Prostate gland (tissue), 2 donors: ENCODE measurements around the gene RDX. TPM values are rescaled to one million over a fixed set of nuclear protein-coding genes. Genes with fewer than 3 reads are reported as not detected.

Experiments used
- DNase-seq: peaks from one replicate; pipeline ENCODE4 v3.0.0-alpha.2; 2019; ENCODE audit warnings: low spot score
- H3K27ac ChIP-seq, 2 donors: fragments of 200-600 bp; sonication (generic); 2 replicates each; pipeline ENCODE4 v1.5.1; 2017 to 2019
- H3K27me3 ChIP-seq: fragments of 200-600 bp; sonication (generic); replicated peaks from 2 replicates; pipeline ENCODE4 v1.5.1; 2019; ENCODE audit not compliant: insufficient read depth
- H3K36me3 ChIP-seq, 2 donors: fragments of 200-600 bp; sonication (generic); 1 replicate in 1 of 2; 2 replicates in 1 of 2; pipeline versions ENCODE4 v1.5.1 to v1.8.1; 2017 to 2019
- H3K4me1 ChIP-seq: fragments of 200-600 bp; sonication (generic); replicated peaks from 2 replicates; pipeline ENCODE4 v1.5.1; 2019
- H3K4me3 ChIP-seq, 2 donors: fragments of 200-600 bp; sonication (generic); 2 replicates each; pipeline ENCODE4 v1.5.1; 2017 to 2019
- H3K9me3 ChIP-seq: fragments of 200-600 bp; sonication (generic); 2 replicates; pipeline ENCODE4 v1.5.1; 2017
- POLR2A ChIP-seq: fragments of 450-650 bp; IDR thresholded peaks from one replicate; pipeline ENCODE4 v1.6.1; 2016; ENCODE audit warnings: antibody characterized with exemption, mild to moderate bottlenecking
- POLR2AphosphoS5 ChIP-seq: sonication (generic); formaldehyde crosslinking; IDR thresholded peaks from one replicate; pipeline ENCODE4 v1.6.1; 2017; ENCODE audit warnings: antibody characterized with exemption
- WGBS: methylation state at CpG from one replicate; pipeline ENCODE4 v1.1.5; 2018; 5-methylcytosine and 5-hydroxymethylcytosine counted together
- intact Hi-C: fragments of 100-400 bp; cut with DNase I; formaldehyde crosslinking; loops from one replicate; pipeline ENCODE4 v1.14.2; 2022
- total RNA-seq, 2 donors: library from RNA; depleted of rRNA; stranded (reverse); fragments of >200 nt; gene quantifications; one replicate each; pipeline ENCODE4 v1.1.0, GENCODE V29; 2016
- TF ChIP-seq, protein P1 (sequence below), 4 experiments: fragments of 200-600 bp in 2 of 4; fragments of 450-650 bp in 2 of 4; sonication (generic) in 2 of 4; IDR thresholded peaks; 1 replicate in 3 of 4; 2 replicates in 1 of 4; pipeline ENCODE4 v1.5.1; 2016 to 2019; ENCODE audit warnings: antibody characterized with exemption in 4 of 4, mild to moderate bottlenecking in 2 of 4, moderate library complexity in 2 of 4

The RDX gene
- total RNA-seq, 2 donors from 2014 or later, result 45.4 to 136 TPM

DNA sequence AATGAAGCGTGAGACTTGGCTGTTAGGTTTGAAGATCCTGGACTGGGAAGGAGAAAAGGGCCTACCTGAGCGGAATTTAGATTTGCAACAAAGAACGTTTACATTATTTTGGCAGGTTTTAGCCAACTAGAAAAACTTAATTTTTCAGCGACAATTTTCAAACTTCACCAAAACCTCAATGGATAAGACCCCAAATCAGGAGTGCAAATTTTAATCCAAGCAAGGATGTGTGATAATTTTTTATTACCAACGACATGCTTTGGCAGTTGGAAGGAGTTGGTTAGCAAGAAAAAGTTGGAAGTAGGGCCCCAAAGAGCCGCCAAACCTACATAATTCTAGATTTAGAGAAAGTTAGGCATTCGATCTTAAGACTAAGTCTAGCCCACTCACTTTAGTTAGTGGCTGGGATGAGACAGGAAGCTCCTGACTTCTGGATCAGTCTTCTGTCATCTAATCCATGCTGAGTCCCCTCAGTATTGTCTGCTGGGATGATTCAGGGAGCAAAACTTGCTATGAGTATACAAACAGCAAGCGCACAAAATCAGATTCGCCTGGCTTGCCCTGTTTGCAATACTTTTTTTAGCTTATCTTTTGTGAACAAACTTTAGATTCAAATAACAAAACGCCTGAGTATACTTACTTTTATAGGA is 787 bp upstream of the RDX start:
- no peak for TF ChIP-seq POLR2AphosphoS5
- TF ChIP-seq, protein P1, sequence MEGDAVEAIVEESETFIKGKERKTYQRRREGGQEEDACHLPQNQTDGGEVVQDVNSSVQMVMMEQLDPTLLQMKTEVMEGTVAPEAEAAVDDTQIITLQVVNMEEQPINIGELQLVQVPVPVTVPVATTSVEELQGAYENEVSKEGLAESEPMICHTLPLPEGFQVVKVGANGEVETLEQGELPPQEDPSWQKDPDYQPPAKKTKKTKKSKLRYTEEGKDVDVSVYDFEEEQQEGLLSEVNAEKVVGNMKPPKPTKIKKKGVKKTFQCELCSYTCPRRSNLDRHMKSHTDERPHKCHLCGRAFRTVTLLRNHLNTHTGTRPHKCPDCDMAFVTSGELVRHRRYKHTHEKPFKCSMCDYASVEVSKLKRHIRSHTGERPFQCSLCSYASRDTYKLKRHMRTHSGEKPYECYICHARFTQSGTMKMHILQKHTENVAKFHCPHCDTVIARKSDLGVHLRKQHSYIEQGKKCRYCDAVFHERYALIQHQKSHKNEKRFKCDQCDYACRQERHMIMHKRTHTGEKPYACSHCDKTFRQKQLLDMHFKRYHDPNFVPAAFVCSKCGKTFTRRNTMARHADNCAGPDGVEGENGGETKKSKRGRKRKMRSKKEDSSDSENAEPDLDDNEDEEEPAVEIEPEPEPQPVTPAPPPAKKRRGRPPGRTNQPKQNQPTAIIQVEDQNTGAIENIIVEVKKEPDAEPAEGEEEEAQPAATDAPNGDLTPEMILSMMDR (IDR thresholded peaks at IDR 0.05), result no peak
- TF ChIP-seq POLR2A, result no peak
- Histone ChIP-seq H3K36me3 (no peaks in the 10 kb centered on the region), H3K9me3 (no peaks in the 10 kb centered on the region), H3K4me3 (peak overlapping the region; percentile 87 to 93), H3K4me1 (no peaks in the 10 kb centered on the region), H3K27ac (peak overlapping the region; percentile 96 to 99), H3K27me3 (no peaks in the 10 kb centered on the region)
- intact Hi-C loops, result loop anchor here (5.0 to 10.0 kb wide), 2 partner anchors 138 to 205 kb away; partner anchors contain the start of gene ZC3H12C
- WGBS, result 41% methylated on average over 10 of the region's 10 CpGs
- DNase-seq, result no peak

DNA sequence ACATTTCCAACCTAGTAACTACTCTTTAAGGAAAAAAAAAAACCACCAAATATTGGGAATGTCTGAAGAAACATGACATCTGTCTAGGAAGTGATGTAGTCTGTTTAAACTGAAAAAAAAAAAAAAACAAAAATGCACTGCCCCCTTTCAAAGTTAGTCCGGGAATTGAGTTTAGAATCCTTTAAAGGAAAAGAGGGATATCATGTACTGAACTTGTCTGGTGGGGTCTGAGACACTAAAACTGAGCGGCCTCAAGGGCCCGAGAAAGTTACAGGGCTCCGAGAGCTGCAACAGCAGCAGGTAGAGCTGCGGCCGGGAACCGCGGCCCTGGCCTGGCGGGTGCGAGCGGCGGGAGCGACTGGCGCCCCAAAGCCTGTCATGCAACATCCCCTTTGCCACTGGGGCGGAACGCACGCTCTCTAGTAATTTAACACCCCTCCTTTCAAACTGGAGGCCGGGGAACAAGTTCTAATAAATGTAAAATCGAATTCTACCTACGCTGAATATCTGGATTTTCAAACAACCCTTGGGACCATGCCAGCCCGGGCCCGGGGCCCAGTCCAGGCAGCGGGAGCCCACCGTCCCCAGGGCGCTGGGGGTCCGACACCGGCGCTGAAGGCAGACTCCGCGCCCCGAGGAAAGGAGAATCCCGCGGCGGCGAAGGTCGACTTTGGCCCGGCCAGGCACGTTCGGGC is 736 bp downstream of the RDX start:
- H3K4me3 ChIP-seq, result peak overlapping the region; percentile 87 to 93
- DNase-seq, result peak; percentile 48
- no peaks in the 10 kb centered on the region for H3K27me3 ChIP-seq
- no peaks in the 10 kb centered on the region for H3K9me3 ChIP-seq
- no peaks in the 10 kb centered on the region for H3K36me3 ChIP-seq
- TF ChIP-seq POLR2A (no peak), POLR2AphosphoS5 (no peak)
- TF ChIP-seq, protein P1 (IDR thresholded peaks at IDR 0.05), result no peak
- under 1% methylated on average over 35 of the region's 39 CpGs for WGBS
- intact Hi-C loops, result loop anchor here (5.0 to 10.0 kb wide), 2 partner anchors 139 to 203 kb away; partner anchors contain the start of gene ZC3H12C
- H3K4me1 ChIP-seq, result no peaks in the 10 kb centered on the region
- peak overlapping the region; percentile 96 to 99 for H3K27ac ChIP-seq

DNA sequence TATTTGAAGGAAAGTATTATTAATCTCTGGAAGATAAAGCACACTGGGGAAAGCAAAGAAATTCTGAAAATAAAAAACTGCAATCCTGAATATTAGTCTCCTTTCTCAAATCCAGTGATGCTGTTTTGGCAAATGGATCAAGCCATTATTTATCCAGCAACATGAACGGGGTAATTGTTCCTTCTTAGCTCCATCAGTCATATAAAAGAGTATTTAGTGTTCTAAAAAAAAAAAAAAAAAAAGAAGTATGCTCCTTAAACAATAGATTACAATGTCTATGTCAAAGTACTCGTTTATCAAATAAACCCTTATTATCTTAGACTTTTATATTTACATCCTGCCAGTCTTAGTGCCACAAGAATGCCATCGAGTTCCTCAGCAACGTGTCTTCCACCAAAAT is 1.3 kb downstream of the RDX start:
- no peak for DNase-seq
- Histone ChIP-seq H3K4me3 (peak overlapping the region; percentile 87 to 93), H3K36me3 (no peaks in the 10 kb centered on the region), H3K27ac (peak overlapping the region; percentile 96 to 99), H3K9me3 (no peaks in the 10 kb centered on the region), H3K27me3 (no peaks in the 10 kb centered on the region), H3K4me1 (no peaks in the 10 kb centered on the region)
- WGBS, result 3% methylated on average over 4 of the region's 4 CpGs
- intact Hi-C loops, result loop anchor here (5.0 to 10.0 kb wide), 2 partner anchors 140 to 203 kb away; partner anchors contain the start of gene ZC3H12C
- TF ChIP-seq POLR2A (no peak), POLR2AphosphoS5 (no peak)
- TF ChIP-seq, protein P1 (IDR thresholded peaks at IDR 0.05), result no peak

DNA sequence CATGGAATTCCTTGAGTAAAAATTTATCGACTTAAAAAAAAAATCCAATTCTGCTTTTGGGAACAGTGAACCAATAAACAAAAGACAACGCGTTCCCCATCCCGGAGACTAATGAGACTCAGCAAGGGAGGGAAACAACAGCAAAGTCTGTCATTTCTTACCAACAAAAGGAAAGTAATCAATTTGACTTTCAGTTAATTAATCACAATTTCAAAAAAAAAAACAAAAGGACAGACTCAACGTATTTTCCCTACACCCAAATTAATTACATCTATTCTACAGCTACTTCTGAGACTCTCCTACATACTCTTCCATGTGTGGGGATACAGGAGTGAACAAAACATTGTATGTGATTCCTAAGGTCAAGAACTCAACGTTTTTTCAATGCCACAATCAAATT is 1.9 kb downstream of the RDX start:
- TF ChIP-seq, protein P1 (IDR thresholded peaks at IDR 0.05), result no peak
- TF ChIP-seq POLR2A (no peak), POLR2AphosphoS5 (no peak)
- DNase-seq, result no peak
- intact Hi-C loops, result loop anchor here (10.0 kb wide), 1 partner anchor 140 kb away; no protein-coding TSS in a partner anchor
- no peaks in the 10 kb centered on the region for H3K9me3 ChIP-seq
- WGBS, result 53% methylated on average over 6 of the region's 6 CpGs
- H3K27me3 ChIP-seq, result no peaks in the 10 kb centered on the region
- H3K36me3 ChIP-seq, result no peaks in the 10 kb centered on the region
- no peaks in the 10 kb centered on the region for H3K4me1 ChIP-seq
- no peak overlapping the region for H3K27ac ChIP-seq
- H3K4me3 ChIP-seq, result peak overlapping the region in 1 of 2 donors; percentile 93
